AG09309 (cell line): ENCODE results near the gene VWA5B2.

ENCODE experiments used
- DNase-seq: peaks from one replicate; pipeline ENCODE4 v3.0.0-alpha.2; 2010; ENCODE audit warnings: low read depth
- H3K4me3 ChIP-seq: 2 replicates; pipeline ENCODE4 v1.5.1; 2011; ENCODE audit warnings: mild to moderate bottlenecking, low read depth, low read length, moderate library complexity; ENCODE audit not compliant: control insufficient read depth
- TF ChIP-seq, protein P1 (sequence below): IDR thresholded peaks from 2 replicates; pipeline ENCODE4 v1.5.1; 2011; ENCODE audit warnings: mild to moderate bottlenecking, low read depth, low read length, inconsistent platforms; ENCODE audit not compliant: insufficient read depth, control insufficient read depth; ENCODE audit errors: missing control alignments

VWA5B2 gene

DNA sequence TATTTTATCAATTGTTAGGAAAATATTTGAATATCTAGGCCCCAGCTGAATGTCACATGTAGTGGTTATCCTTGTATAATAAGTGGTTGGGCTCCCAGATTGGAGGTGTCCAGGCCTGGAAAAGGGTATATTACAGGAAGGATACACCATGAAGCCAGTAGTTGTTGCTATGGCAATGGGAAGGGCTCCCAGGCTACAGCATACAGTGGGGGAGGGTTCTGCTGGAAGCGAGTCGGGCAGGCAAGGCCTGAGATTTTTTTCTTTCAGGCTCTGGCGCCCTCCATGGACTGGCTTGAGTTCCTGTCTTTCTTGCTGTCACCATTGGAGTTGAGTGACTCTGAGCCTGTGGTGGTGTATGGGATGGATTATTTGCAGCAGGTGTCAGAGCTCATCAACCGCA lies 55.3 kb downstream of the VWA5B2 start:
- H3K4me3 ChIP-seq: no peak overlapping the region
- TF ChIP-seq, protein P1, sequence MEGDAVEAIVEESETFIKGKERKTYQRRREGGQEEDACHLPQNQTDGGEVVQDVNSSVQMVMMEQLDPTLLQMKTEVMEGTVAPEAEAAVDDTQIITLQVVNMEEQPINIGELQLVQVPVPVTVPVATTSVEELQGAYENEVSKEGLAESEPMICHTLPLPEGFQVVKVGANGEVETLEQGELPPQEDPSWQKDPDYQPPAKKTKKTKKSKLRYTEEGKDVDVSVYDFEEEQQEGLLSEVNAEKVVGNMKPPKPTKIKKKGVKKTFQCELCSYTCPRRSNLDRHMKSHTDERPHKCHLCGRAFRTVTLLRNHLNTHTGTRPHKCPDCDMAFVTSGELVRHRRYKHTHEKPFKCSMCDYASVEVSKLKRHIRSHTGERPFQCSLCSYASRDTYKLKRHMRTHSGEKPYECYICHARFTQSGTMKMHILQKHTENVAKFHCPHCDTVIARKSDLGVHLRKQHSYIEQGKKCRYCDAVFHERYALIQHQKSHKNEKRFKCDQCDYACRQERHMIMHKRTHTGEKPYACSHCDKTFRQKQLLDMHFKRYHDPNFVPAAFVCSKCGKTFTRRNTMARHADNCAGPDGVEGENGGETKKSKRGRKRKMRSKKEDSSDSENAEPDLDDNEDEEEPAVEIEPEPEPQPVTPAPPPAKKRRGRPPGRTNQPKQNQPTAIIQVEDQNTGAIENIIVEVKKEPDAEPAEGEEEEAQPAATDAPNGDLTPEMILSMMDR: peak; percentile 58
- DNase-seq: peak; percentile 34

DNA sequence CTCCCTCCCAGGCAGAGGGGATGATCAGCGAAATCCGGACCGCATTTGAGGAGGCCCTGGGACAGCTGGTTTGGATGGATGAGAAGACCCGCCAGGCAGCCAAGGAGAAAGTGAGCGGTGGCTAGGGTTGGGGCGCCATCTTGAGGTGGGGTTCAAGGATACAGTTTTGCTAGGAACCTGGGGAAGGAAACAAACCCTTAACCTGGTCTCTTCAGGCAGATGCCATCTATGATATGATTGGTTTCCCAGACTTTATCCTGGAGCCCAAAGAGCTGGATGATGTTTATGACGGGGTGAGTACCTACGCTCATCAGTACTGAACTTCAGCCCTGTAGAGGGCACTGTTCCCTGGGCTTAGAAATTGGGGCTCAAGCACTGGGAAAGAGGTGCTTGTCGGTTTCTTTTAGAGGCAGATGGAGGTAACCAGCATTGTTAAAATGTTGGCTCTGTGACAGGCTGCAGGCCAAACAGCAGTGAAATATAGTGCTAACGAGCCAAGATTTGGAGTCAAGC lies 60.1 kb downstream of the VWA5B2 start:
- H3K4me3 ChIP-seq: no peak overlapping the region
- TF ChIP-seq, protein P1: peak; percentile 70
- DNase-seq: no peak

DNA sequence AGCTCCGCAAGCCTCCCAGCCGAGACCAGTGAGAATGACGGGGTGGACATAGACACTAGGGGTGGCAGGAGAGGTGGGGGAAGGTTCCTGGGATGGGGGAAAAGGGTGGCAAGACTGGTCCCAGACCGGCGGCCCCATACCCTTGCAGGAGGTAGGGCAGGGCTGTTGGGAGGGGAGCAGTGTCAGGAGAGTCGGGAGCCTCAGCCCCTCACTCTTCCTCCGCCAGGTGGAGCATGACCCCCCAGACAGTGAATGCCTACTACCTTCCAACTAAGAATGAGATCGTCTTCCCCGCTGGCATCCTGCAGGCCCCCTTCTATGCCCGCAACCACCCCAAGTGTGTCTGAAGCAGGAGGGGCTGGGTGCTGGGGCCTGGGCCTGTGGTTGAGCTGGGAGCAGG lies 60.9 kb downstream of the VWA5B2 start:
- no peak overlapping the region for H3K4me3 ChIP-seq
- TF ChIP-seq, protein P1: no peak
- DNase-seq: no peak

DNA sequence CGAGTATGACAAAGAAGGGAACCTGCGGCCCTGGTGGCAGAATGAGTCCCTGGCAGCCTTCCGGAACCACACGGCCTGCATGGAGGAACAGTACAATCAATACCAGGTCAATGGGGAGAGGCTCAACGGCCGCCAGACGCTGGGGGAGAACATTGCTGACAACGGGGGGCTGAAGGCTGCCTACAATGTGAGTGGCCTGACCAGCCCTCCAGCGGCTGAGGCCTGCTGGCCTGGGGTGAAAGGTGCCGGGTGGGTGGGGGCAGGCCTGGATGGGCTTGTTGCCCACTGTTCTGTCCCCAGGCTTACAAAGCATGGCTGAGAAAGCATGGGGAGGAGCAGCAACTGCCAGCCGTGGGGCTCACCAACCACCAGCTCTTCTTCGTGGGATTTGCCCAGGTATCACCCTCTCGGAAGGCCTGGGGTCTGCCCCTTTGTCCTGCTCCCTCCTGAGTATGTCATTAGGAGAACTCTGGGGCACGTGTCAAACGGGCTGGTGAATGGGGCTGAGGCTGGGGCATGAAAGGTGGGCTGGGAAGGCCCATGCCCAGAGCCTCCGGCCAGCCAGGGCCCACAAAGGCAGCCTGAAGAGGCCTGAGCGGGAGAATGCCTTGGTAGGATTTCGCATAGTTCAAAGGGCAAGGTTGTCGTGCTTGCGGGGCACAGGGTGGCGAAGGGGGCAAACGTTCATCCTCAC lies 61.8 kb downstream of the VWA5B2 start:
- H3K4me3 ChIP-seq: no peak overlapping the region
- DNase-seq: no peak
- TF ChIP-seq, protein P1: no peak
